K562 (cell line): Measurements from ENCODE around the gene RBMX. TPM values are rescaled to one million over a fixed set of nuclear protein-coding genes. Genes with fewer than 3 reads are reported as not detected.
A peak's percentile ranks its signal among the peaks of the same experiment; 100 is the strongest.

ENCODE experiments used
- ATAC-seq: fragments of 200-7000 bp; cut with Tn5 transposase; 3 replicates; pipeline ENCODE4 v1.9.1; 2020; ENCODE audit warnings: moderate library complexity
- BruUV-seq: library from RNA; stranded (reverse); fragments of 400-500 nt; replicated peaks from 2 replicates; lab custom pipeline; 2021; lab: Mats Ljungman, UMichigan
- CTCF ChIA-PET: fragments of 300-600 bp; formaldehyde crosslinking; extraction: SDS; loops from one replicate; lab custom pipeline; 2021; ENCODE audit warnings: low intra/inter-chr PET ratio; lab: Yijun Ruan, JAX
- POLR2A ChIA-PET: fragments of 300-600, 350-650 bp; sonication (Branson Sonifier 250); formaldehyde crosslinking; extraction: SDS; loops from one replicate; lab custom pipeline; 2021; ENCODE audit warnings: antibody characterized with exemption, inconsistent platforms; lab: Yijun Ruan, JAX
- DNase-seq, 4 experiments: peaks; one replicate each; pipeline versions ENCODE4 v3.0.0 to v3.0.0-alpha.2; 2011 to 2018; ENCODE audit warnings: low spot score in 3 of 4, mixed read lengths in 3 of 4; ENCODE audit errors: extremely low read depth in 1 of 4
- FAIRE-seq: peaks from 2 replicates; lab custom pipeline; 2011; peaks lifted over from hg19 to GRCh38; lab: Jason Lieb, UNC
- H2AFZ ChIP-seq: 2 replicates; pipeline ENCODE4 v1.6.0; 2011; ENCODE audit warnings: low read depth, low read length, control low read depth, inconsistent platforms
- H3K27ac ChIP-seq: fragments of 200-600 bp; 3 replicates; pipeline ENCODE4 v1.8.0; 2011; ENCODE audit warnings: low read depth, mild to moderate bottlenecking, control low read depth, inconsistent platforms, low read length, moderate library complexity, mixed read lengths; ENCODE audit errors: extremely low read depth
- H3K27me3 ChIP-seq, 2 experiments: fragments of 300-600 bp in 1 of 2; 2 replicates in 1 of 2; 3 replicates in 1 of 2; pipeline versions ENCODE4 v1.6.0 to v1.8.0; 2011; ENCODE audit warnings: inconsistent platforms in 2 of 2, low read length in 2 of 2, mild to moderate bottlenecking in 1 of 2, mixed read lengths in 1 of 2, moderate library complexity in 1 of 2; ENCODE audit not compliant: control insufficient read depth in 2 of 2, insufficient read depth in 2 of 2
- H3K36me3 ChIP-seq: fragments of 300-600 bp; 3 replicates; pipeline ENCODE4 v1.8.0; 2011; ENCODE audit warnings: mild to moderate bottlenecking, low read length, inconsistent platforms; ENCODE audit not compliant: control insufficient read depth, insufficient read depth
- H3K4me1 ChIP-seq, 2 experiments: fragments of 200-600 bp in 1 of 2; replicated peaks in 1 of 2; 2 replicates in 1 of 2; 3 replicates in 1 of 2; pipeline versions ENCODE4 v1.5.1 to v1.8.0; 2011; ENCODE audit warnings: inconsistent platforms in 2 of 2, low read length in 2 of 2, mild to moderate bottlenecking in 1 of 2, mixed read lengths in 1 of 2, moderate library complexity in 1 of 2; ENCODE audit not compliant: control insufficient read depth in 2 of 2, insufficient read depth in 2 of 2
- H3K4me2 ChIP-seq: 2 replicates; pipeline ENCODE4 v1.6.1; 2011; ENCODE audit warnings: low read length, control low read depth, inconsistent platforms, mixed read lengths; ENCODE audit not compliant: insufficient read depth
- H3K4me3 ChIP-seq: fragments of 200-600 bp; sonication (generic), shearing (Covaris generic); 2 replicates; pipeline ENCODE4 v1.5.1; 2016; ENCODE audit warnings: control low read depth, inconsistent platforms
- H3K79me2 ChIP-seq: fragments of 200-600 bp; 3 replicates; pipeline ENCODE4 v1.8.0; 2011; ENCODE audit warnings: low read length, inconsistent platforms; ENCODE audit not compliant: control insufficient read depth, insufficient read depth
- H3K9ac ChIP-seq, 2 experiments: 2 replicates each; pipeline versions ENCODE4 v1.6.0 to v1.6.1; 2011; ENCODE audit warnings: low read depth in 2 of 2, low read length in 2 of 2, control low read depth in 1 of 2, inconsistent platforms in 1 of 2, mild to moderate bottlenecking in 1 of 2, mixed read lengths in 1 of 2; ENCODE audit not compliant: insufficient read depth in 1 of 2
- H3K9me1 ChIP-seq: one replicate; pipeline ENCODE4 v1.6.0; 2011; ENCODE audit warnings: inconsistent platforms, mild to moderate bottlenecking, low read length, moderate library complexity; ENCODE audit not compliant: control insufficient read depth, insufficient read depth
- H3K9me3 ChIP-seq: replicated peaks from 2 replicates; pipeline ENCODE4 v1.5.1; 2011; ENCODE audit warnings: low read depth, low read length, inconsistent platforms; ENCODE audit not compliant: control insufficient read depth, insufficient read depth
- H4K20me1 ChIP-seq: replicated peaks from 2 replicates; pipeline ENCODE4 v1.6.1; 2011; ENCODE audit warnings: low read length, inconsistent platforms, mixed read lengths; ENCODE audit not compliant: control insufficient read depth, insufficient read depth
- ARHGAP35 ChIP-seq: fragments of 450-650 bp; IDR thresholded peaks from 2 replicates; pipeline ENCODE4 v1.6.1; 2018; ENCODE audit not compliant: partially characterized antibody
- FOXJ3 ChIP-seq: sonication (generic); formaldehyde crosslinking; IDR thresholded peaks from 2 replicates; pipeline ENCODE4 v1.4.0; 2020; ENCODE audit warnings: mild to moderate bottlenecking, missing genetic modification reagents
- HIVEP1 ChIP-seq: fragments of 250-450 bp; sonication (Bioruptor Pico); IDR thresholded peaks from 2 replicates; pipeline ENCODE4 v1.4.0; 2020; ENCODE audit warnings: mild to moderate bottlenecking
- SMARCA5 ChIP-seq: fragments of 450-650 bp; IDR thresholded peaks from 2 replicates; pipeline ENCODE4 v1.6.1; 2016
- SNRNP70 ChIP-seq: fragments of 200-400 bp; formaldehyde crosslinking; optimal IDR thresholded peaks from 2 replicates; pipeline ENCODE3; 2017; ENCODE audit warnings: low read depth, low read length
- TAF15 ChIP-seq: fragments of 200-400 bp; formaldehyde crosslinking; IDR thresholded peaks from 2 replicates; pipeline ENCODE4 v1.6.1; 2017; ENCODE audit warnings: mild to moderate bottlenecking, low read depth, low read length, moderate library complexity
- TAF9B ChIP-seq: fragments of 450-650 bp; IDR thresholded peaks from 2 replicates; pipeline ENCODE4 v1.6.1; 2018; ENCODE audit warnings: mild to moderate bottlenecking; ENCODE audit not compliant: partially characterized antibody
- ZNF140 ChIP-seq: fragments of 250-450 bp; sonication (Bioruptor Pico); IDR thresholded peaks from 2 replicates; pipeline ENCODE4 v1.8.0; 2021; ENCODE audit warnings: moderate library complexity, mild to moderate bottlenecking, inconsistent platforms
- ZNF175 ChIP-seq: fragments of 200-800 bp; sonication (Bioruptor generic); IDR thresholded peaks from 2 replicates; pipeline ENCODE4 v1.6.1; 2016; ENCODE audit warnings: low read depth, mild to moderate bottlenecking, missing genetic modification characterization, missing compliant biosample characterization
- ZNF766 ChIP-seq: fragments of 200-800 bp; sonication (Bioruptor generic); conservative IDR thresholded peaks from 2 replicates; pipeline ENCODE4 v1.6.1; 2016; ENCODE audit warnings: missing genetic modification characterization, missing compliant biosample characterization
- WGBS: fragments of 100-300 bp; shearing (Covaris generic); methylation state at CpG from one replicate; pipeline ENCODE4 v1.1.6; 2016; ENCODE audit warnings: low coverage, mixed read lengths; ENCODE audit not compliant: insufficient coverage; ENCODE audit errors: missing lambda C conversion rate; 5-methylcytosine and 5-hydroxymethylcytosine counted together
- in situ Hi-C: fragments of 300-500 bp; cut with MboI; formaldehyde crosslinking; loops from 4 replicates; pipeline ENCODE4 v1.15.0; 2018; ENCODE audit warnings: inconsistent platforms, mixed read lengths
- intact Hi-C: fragments of 100-400 bp; cut with micrococcal nuclease; formaldehyde crosslinking; loops from 2 replicates; pipeline ENCODE4 v1.14.2; 2022
- polyA plus RNA-seq, 8 experiments: library from polyadenylated mRNA; depleted of rRNA in 4 of 8; stranded (reverse) in 5 of 8; unstranded in 3 of 8; fragments of >200 nt; fragmentation: Nextera tagmentation in 2 of 8; fragmentation: Illumina TruSeq in 1 of 8; extraction: Ambion mirVana in 2 of 8; extraction: Trizol in 1 of 8; gene quantifications; 2 replicates each; pipeline versions ENCODE4 v1.2.1 to v1.2.3, GENCODE V29; 2011 to 2014; ENCODE audit warnings: inconsistent platforms in 1 of 8, missing spikeins in 1 of 8
- total RNA-seq, 7 experiments: library from RNA; depleted of rRNA in 6 of 7; stranded (reverse); fragments of >200 nt in 6 of 7; fragmentation: Illumina TruSeq in 2 of 7; extraction: Trizol in 2 of 7; gene quantifications; 2 replicates each; pipeline versions ENCODE4 v1.2.1 to v1.2.3, GENCODE V29; 2011 to 2021; ENCODE audit warnings: low replicate concordance in 1 of 7
- TF ChIP-seq, protein P1 (sequence below), 2 experiments: fragments of 450-650 bp; formaldehyde crosslinking in 1 of 2; IDR thresholded peaks; 2 replicates each; pipeline versions ENCODE4 v1.4.0 to v1.6.1; 2014 to 2020; ENCODE audit warnings: mild to moderate bottlenecking in 2 of 2, borderline replicate concordance in 1 of 2, low read depth in 1 of 2
- TF ChIP-seq, protein P2 (sequence below), 2 experiments: IDR thresholded peaks; 2 replicates each; pipeline ENCODE4 v1.6.1; 2012; ENCODE audit warnings: improper control_type of control experiment in 2 of 2, low read depth in 2 of 2, low read length in 2 of 2, borderline replicate concordance in 1 of 2

The RBMX gene
- total and polyA plus RNA-seq, 9 of the 15 experiments (the other 6 are each of a cell fraction or from before 2014, with no cell fraction given), result 405 to 671 (median 540) TPM

DNA sequence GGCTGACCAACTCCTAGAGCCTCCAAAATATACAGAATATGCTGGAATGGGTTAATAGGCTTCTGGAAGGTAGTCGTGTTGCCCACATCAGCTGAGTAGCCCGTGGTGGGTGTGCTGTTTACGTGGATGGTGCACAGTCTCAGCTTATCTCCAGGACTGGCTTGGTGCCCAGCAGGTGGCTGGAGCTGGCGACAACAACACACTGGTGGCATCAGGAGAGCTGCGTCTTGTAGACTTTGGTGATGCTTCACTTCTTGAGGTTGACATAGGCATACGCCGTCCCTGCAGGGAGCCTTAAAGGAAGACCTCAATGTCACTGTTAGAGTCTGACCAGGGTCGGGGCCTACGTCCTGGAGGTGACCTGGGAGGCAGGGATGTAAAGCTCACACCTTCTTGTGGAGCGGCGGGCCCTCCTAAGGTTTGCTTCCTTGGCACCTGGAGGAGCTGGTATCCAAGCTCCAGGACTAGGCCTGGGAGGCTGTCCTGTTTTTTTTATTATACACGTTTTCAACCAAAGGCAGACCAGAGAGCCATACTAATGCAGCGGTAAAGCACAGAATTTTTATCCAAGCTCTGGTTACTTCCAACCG lies 26.5 kb upstream of the RBMX start:
- H3K4me2 ChIP-seq, result no peak overlapping the region
- POLR2A ChIA-PET, result interaction anchor here (1.2 to 1.9 kb wide), 4 partner anchors 8 to 32 kb away, joined by 4 to 10 read pairs (median 8); partner anchors contain the start of gene RBMX
- H3K27ac ChIP-seq, result no peak overlapping the region
- no peak for TF ChIP-seq TAF9B
- TF ChIP-seq SMARCA5, result no peak
- no peak for TF ChIP-seq SNRNP70
- TF ChIP-seq, protein P1, sequence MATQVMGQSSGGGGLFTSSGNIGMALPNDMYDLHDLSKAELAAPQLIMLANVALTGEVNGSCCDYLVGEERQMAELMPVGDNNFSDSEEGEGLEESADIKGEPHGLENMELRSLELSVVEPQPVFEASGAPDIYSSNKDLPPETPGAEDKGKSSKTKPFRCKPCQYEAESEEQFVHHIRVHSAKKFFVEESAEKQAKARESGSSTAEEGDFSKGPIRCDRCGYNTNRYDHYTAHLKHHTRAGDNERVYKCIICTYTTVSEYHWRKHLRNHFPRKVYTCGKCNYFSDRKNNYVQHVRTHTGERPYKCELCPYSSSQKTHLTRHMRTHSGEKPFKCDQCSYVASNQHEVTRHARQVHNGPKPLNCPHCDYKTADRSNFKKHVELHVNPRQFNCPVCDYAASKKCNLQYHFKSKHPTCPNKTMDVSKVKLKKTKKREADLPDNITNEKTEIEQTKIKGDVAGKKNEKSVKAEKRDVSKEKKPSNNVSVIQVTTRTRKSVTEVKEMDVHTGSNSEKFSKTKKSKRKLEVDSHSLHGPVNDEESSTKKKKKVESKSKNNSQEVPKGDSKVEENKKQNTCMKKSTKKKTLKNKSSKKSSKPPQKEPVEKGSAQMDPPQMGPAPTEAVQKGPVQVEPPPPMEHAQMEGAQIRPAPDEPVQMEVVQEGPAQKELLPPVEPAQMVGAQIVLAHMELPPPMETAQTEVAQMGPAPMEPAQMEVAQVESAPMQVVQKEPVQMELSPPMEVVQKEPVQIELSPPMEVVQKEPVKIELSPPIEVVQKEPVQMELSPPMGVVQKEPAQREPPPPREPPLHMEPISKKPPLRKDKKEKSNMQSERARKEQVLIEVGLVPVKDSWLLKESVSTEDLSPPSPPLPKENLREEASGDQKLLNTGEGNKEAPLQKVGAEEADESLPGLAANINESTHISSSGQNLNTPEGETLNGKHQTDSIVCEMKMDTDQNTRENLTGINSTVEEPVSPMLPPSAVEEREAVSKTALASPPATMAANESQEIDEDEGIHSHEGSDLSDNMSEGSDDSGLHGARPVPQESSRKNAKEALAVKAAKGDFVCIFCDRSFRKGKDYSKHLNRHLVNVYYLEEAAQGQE (IDR thresholded peaks at IDR 0.05; ENCODE audit: borderline replicate concordance), result no peak
- TF ChIP-seq, protein P1 (CRISPR knock-in tag; IDR thresholded peaks at IDR 0.05; ENCODE audit: low read depth), result no peak
- no peak for TF ChIP-seq ZNF175 (CRISPR knock-in tag)
- no peak for TF ChIP-seq FOXJ3 (CRISPR knock-in tag)
- TF ChIP-seq TAF15, result no peak
- TF ChIP-seq ZNF766 (CRISPR knock-in tag), result no peak
- TF ChIP-seq ARHGAP35, result no peak
- TF ChIP-seq, protein P2, sequence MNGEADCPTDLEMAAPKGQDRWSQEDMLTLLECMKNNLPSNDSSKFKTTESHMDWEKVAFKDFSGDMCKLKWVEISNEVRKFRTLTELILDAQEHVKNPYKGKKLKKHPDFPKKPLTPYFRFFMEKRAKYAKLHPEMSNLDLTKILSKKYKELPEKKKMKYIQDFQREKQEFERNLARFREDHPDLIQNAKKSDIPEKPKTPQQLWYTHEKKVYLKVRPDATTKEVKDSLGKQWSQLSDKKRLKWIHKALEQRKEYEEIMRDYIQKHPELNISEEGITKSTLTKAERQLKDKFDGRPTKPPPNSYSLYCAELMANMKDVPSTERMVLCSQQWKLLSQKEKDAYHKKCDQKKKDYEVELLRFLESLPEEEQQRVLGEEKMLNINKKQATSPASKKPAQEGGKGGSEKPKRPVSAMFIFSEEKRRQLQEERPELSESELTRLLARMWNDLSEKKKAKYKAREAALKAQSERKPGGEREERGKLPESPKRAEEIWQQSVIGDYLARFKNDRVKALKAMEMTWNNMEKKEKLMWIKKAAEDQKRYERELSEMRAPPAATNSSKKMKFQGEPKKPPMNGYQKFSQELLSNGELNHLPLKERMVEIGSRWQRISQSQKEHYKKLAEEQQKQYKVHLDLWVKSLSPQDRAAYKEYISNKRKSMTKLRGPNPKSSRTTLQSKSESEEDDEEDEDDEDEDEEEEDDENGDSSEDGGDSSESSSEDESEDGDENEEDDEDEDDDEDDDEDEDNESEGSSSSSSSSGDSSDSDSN (IDR thresholded peaks at IDR 0.05; ENCODE audit: borderline replicate concordance in 1 of 2, low read depth in 2 of 2, low read length in 2 of 2), result no peak
- TF ChIP-seq ZNF140 (CRISPR knock-in tag), result no peak
- no peak for TF ChIP-seq HIVEP1 (CRISPR knock-in tag)

More for the DNA sequence above, 26.5 kb upstream of the RBMX start:
- peak overlapping the region; percentile 87 for H2AFZ ChIP-seq
- H3K27me3 ChIP-seq, result no peaks in the 10 kb centered on the region
- no peak for ATAC-seq
- H3K9ac ChIP-seq, result no peak overlapping the region
- no peaks in the 10 kb centered on the region for H4K20me1 ChIP-seq
- peaks cover 23% of the 10 kb centered on the region for H3K79me2 ChIP-seq
- DNase-seq, result no peak
- H3K4me3 ChIP-seq, result no peak overlapping the region
- H3K4me1 ChIP-seq, result peaks cover 12% of the 10 kb centered on the region in 2 experiments
- no TSS peak for BruUV-seq
- no peaks in the 10 kb centered on the region for H3K36me3 ChIP-seq
- CTCF ChIA-PET, result no interaction called here
- in situ Hi-C loops (no loop called here), intact Hi-C loops (no loop called here)
- WGBS, result 72% methylated on average over 12 of the region's 14 CpGs
- no peaks in the 10 kb centered on the region for H3K9me1 ChIP-seq
- no peaks in the 10 kb centered on the region for H3K9me3 ChIP-seq
- FAIRE-seq, result no peak
